ENCODE measurements around the gene PLGRKT. TPM values are rescaled to one million over a fixed set of nuclear protein-coding genes. Genes with fewer than 3 reads are reported as not detected.
"Not testable (repeated sequence)": the region's sequence is repeated elsewhere in the genome, so short reads cannot be mapped to it uniquely, and the experiment has no call there.

The PLGRKT gene
- total and polyA plus RNA-seq, 4 donors, result 22.5 to 32.3 (median 29.7) TPM

DNA sequence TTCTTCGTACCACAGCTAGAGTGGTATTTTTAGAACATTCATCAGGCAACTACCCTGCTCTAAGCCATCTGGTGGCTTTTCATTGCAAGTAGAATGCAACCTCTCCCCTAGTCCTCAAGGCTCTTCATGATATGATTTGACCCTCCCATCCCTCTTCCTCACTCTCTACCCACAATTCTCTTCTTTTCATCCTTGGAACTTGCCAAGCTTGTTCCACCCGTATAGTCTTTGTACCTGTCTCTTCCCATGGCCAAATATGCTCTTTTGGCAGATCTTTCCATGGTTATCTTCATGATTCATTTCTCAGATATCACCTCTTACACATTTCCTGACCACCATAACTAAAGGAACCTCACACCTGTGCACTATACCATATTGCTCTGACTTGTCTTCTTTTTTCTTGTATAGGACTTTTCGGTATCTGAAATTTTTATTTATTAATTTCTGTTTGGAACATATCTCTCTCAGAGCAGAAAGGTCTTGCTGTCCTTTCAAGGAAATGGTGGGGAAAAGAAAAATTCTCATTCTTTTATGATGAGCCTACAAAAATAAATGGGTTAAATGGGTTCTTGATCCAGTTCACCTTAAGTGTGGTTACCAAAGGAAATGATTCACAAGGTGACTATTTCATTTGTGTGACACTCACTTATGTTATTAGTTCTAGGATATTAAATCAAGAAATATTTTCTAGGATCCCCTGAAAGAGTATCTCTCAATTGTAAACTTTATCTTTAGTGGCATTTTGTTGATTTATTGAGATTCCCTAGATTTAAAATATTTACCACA is 8.9 kb upstream of the PLGRKT start:
- no peak for DNase-seq (ENCODE audit: low read depth in 4 of 6, low spot score in 6 of 6)
- H3K27me3 ChIP-seq (ENCODE audit: control insufficient read depth, insufficient read depth, low read length), result no peaks in the 10 kb centered on the region
- no peak overlapping the region for H3K27ac ChIP-seq (ENCODE audit: low read depth, low read length)
- H3K9me3 ChIP-seq (ENCODE audit: control insufficient read depth, insufficient read depth, low read length), result no peaks in the 10 kb centered on the region
- 77% methylated on average over 2 of the region's 3 CpGs for WGBS (ENCODE audit: insufficient coverage)
- no peaks in the 10 kb centered on the region for H3K36me3 ChIP-seq (ENCODE audit: control insufficient read depth, insufficient read depth, low read length)
- no peaks in the 10 kb centered on the region for H3K4me1 ChIP-seq (ENCODE audit: control insufficient read depth, insufficient read depth, low read length)
- no peak overlapping the region for H3K4me3 ChIP-seq (ENCODE audit: low read depth, low read length)

DNA sequence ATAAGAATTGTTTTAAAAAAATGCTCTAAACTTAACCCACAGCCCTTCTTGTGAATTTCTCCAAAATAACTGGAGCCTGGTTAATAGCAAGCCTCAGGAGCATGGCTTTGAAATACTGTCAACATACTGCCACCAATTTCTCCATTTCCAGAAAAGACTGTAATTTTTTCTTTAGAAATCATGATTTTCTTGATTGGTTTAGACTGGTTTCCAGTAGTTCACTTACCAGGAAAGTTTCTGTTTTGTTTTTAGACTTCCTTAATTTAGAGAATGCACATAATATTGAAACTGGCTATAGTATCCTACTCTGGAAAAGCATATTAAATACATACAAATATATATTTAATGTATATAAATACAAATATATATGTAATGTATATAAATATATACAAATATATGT is 8.2 kb upstream of the PLGRKT start:
- no peak for DNase-seq (ENCODE audit: low read depth in 4 of 6, low spot score in 6 of 6)
- Histone ChIP-seq H3K4me1 (ENCODE audit: control insufficient read depth, insufficient read depth, low read length) (no peaks in the 10 kb centered on the region), H3K27ac (ENCODE audit: low read depth, low read length) (no peak overlapping the region), H3K36me3 (ENCODE audit: control insufficient read depth, insufficient read depth, low read length) (no peaks in the 10 kb centered on the region), H3K4me3 (ENCODE audit: low read depth, low read length) (no peak overlapping the region), H3K9me3 (ENCODE audit: control insufficient read depth, insufficient read depth, low read length) (no peaks in the 10 kb centered on the region), H3K27me3 (ENCODE audit: control insufficient read depth, insufficient read depth, low read length) (no peaks in the 10 kb centered on the region)

DNA sequence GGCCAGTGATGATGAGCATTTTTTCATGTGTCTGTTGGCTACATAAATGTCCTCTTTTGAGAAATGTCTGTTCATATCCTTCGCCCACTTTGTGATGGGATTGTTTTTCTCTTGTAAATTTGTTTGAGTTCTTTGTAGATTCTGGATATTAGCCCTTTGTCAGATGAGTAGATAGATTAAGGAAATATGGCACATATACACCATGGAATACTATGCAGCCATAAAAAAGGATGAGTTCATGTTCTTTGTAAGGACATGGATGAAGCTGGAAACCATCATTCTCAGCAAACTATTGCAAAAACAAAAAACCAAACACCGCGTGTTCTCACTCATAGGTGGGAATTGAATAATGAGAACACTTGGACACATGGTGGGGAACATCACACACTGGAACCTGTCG is 7.4 kb upstream of the PLGRKT start:
- DNase-seq (ENCODE audit: low read depth in 4 of 6, low spot score in 6 of 6); H3K4me3 ChIP-seq (ENCODE audit: low read depth, low read length); H3K27ac ChIP-seq (ENCODE audit: low read depth, low read length); H3K36me3 ChIP-seq (ENCODE audit: control insufficient read depth, insufficient read depth, low read length); H3K27me3 ChIP-seq (ENCODE audit: control insufficient read depth, insufficient read depth, low read length); H3K4me1 ChIP-seq (ENCODE audit: control insufficient read depth, insufficient read depth, low read length); H3K9me3 ChIP-seq (ENCODE audit: control insufficient read depth, insufficient read depth, low read length): not testable (repeated sequence)
- no CpG with 5 or more reads among the region's 4 CpGs for WGBS (ENCODE audit: insufficient coverage)

DNA sequence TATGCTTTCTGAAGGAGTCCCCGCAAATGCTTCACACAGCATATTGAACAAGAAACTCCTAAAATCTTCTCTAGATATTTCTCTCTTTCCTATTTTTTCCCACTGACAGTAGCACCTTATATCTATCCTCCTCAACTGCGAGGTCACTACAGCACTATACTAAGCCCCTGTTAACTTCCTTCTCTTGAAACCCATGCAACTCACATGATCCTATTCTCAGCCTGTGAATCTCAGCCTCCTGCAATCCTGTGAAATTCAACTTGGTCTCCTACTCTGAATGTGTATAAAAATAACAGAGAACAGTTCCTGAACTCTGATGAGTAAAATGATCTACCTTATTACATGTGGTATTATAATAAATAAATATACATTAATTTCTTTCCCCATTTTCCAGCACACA is 6.1 kb upstream of the PLGRKT start:
- H3K27me3 ChIP-seq (ENCODE audit: control insufficient read depth, insufficient read depth, low read length), result no peaks in the 10 kb centered on the region
- no peaks in the 10 kb centered on the region for H3K9me3 ChIP-seq (ENCODE audit: control insufficient read depth, insufficient read depth, low read length)
- 83% methylated on average over 1 of the region's 2 CpGs for WGBS (ENCODE audit: insufficient coverage)
- H3K4me1 ChIP-seq (ENCODE audit: control insufficient read depth, insufficient read depth, low read length), result no peaks in the 10 kb centered on the region
- no peaks in the 10 kb centered on the region for H3K36me3 ChIP-seq (ENCODE audit: control insufficient read depth, insufficient read depth, low read length)
- DNase-seq (ENCODE audit: low read depth in 4 of 6, low spot score in 6 of 6), result no peak
- no peak overlapping the region for H3K27ac ChIP-seq (ENCODE audit: low read depth, low read length)
- no peak overlapping the region for H3K4me3 ChIP-seq (ENCODE audit: low read depth, low read length)

DNA sequence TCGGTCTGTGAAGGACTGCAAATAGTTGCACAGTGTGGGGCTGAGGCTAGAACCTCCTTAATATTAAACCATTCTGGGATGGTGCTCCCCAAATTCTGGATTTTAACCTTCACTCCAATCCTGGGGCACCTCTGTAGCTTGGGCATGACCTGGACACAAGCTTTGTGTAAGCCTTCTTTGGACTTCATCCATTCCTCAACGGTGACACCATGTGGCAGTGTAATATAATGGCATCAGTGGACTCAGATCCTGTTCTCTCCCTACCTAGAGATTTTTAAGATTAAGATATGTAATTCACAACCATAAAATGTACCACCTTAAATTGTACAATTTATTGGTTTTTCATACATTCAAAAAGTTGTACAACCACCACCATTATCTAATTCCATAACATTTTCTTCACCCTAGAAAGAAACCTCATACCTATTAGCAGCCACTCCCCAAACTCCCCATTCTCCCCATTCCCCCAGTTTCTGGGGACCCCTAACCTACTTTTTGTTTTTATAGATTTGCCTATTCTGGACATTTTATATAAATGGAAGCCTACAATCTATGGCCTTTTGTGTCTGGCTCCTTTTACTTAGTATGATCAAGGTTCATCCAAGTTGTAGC is 4.8 kb upstream of the PLGRKT start:
- H3K9me3 ChIP-seq (ENCODE audit: control insufficient read depth, insufficient read depth, low read length), result no peaks in the 10 kb centered on the region
- no peak overlapping the region for H3K4me3 ChIP-seq (ENCODE audit: low read depth, low read length)
- no peaks in the 10 kb centered on the region for H3K27me3 ChIP-seq (ENCODE audit: control insufficient read depth, insufficient read depth, low read length)
- WGBS (ENCODE audit: insufficient coverage), result no CpG with 5 or more reads among the region's 2 CpGs
- no peaks in the 10 kb centered on the region for H3K36me3 ChIP-seq (ENCODE audit: control insufficient read depth, insufficient read depth, low read length)
- DNase-seq (ENCODE audit: low read depth in 4 of 6, low spot score in 6 of 6), result peak in 3 of 6 donors; percentile 7 to 66 (median 61)
- H3K4me1 ChIP-seq (ENCODE audit: control insufficient read depth, insufficient read depth, low read length), result peaks cover 3% of the 10 kb centered on the region
- H3K27ac ChIP-seq (ENCODE audit: low read depth, low read length), result no peak overlapping the region

DNA sequence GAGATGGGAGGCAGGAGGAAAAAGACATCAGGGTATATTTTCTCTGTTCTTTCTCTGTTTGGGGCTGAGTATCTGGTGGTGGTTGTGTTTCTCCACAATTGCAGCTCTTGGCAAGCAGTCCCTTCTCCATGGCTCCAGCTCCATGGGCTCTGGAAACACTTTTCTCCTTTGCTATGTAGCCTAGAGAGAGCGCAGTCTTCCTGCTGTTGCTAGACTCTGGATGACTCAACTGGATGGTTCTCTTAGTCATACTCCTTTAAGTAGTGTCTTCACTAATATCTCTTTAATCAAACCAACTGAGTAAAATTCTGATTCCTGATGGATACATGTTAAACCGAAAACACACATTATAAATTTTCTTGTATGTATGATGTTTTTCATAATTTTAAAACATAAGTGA is 3.3 kb upstream of the PLGRKT start:
- H3K27me3 ChIP-seq (ENCODE audit: control insufficient read depth, insufficient read depth, low read length), result no peaks in the 10 kb centered on the region
- DNase-seq (ENCODE audit: low read depth in 4 of 6, low spot score in 6 of 6), result no peak
- H3K9me3 ChIP-seq (ENCODE audit: control insufficient read depth, insufficient read depth, low read length), result no peaks in the 10 kb centered on the region
- no peaks in the 10 kb centered on the region for H3K36me3 ChIP-seq (ENCODE audit: control insufficient read depth, insufficient read depth, low read length)
- 100% methylated on average over 1 of the region's 2 CpGs for WGBS (ENCODE audit: insufficient coverage)
- no peak overlapping the region for H3K4me3 ChIP-seq (ENCODE audit: low read depth, low read length)
- H3K4me1 ChIP-seq (ENCODE audit: control insufficient read depth, insufficient read depth, low read length), result peaks cover 3% of the 10 kb centered on the region
- H3K27ac ChIP-seq (ENCODE audit: low read depth, low read length), result no peak overlapping the region

DNA sequence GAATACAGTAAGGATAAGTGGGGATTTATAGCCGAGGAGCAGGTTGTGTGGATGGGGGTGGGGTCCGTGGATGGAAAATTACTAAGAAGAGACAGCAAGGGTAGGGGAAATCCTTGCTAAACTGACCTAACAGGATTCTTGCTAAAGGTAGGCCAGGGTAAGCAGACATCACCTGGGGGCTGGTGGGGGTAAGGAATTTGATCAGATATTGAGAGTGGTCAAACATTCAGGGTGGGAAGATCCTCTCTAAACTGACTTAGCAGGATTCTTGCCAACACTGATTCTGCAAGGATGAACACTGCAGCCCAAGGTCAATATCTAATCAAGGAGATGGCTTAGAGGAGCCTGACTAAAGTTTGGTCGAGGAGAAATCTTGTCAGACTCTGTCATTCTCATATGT is 2.7 kb upstream of the PLGRKT start:
- Histone ChIP-seq H3K4me1 (ENCODE audit: control insufficient read depth, insufficient read depth, low read length) (peaks cover 3% of the 10 kb centered on the region), H3K27me3 (ENCODE audit: control insufficient read depth, insufficient read depth, low read length) (no peaks in the 10 kb centered on the region), H3K9me3 (ENCODE audit: control insufficient read depth, insufficient read depth, low read length) (no peaks in the 10 kb centered on the region), H3K27ac (ENCODE audit: low read depth, low read length) (no peak overlapping the region), H3K4me3 (ENCODE audit: low read depth, low read length) (no peak overlapping the region), H3K36me3 (ENCODE audit: control insufficient read depth, insufficient read depth, low read length) (no peaks in the 10 kb centered on the region)
- 93% methylated on average over 2 of the region's 3 CpGs for WGBS (ENCODE audit: insufficient coverage)
- no peak for DNase-seq (ENCODE audit: low read depth in 4 of 6, low spot score in 6 of 6)

DNA sequence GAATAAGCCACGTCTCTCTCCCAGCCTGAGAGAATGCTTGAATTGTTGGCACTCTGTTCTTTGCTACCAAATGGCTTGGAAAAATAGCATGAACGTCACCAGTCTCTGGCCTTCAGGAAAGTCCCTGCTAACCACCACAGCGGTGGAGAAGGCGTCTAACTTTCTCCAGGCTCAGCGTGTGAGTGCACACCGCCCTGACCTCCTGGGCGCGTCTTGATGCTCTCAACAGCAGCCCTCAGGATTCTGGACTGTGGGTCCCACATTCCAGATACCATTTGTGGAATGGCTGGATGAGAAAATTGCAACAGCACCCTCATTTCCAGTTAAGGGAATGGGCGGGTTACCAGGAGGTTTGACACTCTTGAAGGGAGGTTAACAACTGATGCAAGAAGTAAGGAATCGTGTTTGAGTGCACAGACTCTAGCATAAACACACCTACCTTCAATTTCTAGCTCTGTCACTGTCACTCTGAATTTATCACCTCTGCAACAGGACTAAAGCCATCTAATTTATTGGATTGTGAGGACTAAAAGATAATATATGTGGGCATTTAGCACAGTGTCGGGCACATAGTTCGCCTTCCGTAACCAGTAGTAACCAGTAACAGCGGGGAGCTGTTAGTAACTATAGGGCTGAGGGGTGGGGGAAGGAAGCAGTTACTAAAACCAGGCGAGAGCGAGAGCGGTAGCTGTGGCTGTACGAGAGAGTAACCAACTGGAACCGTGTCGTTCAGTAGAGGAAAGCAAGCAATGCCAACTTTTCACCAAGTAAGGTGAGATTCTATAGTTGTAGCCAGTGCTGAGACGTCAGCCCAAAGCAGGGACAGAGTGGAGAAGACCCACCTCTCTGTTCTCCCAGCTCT is 807 bp upstream of the PLGRKT start:
- Histone ChIP-seq H3K4me1 (ENCODE audit: control insufficient read depth, insufficient read depth, low read length) (peaks cover 3% of the 10 kb centered on the region), H3K9me3 (ENCODE audit: control insufficient read depth, insufficient read depth, low read length) (no peaks in the 10 kb centered on the region), H3K4me3 (ENCODE audit: low read depth, low read length) (peak overlapping the region; percentile 84), H3K36me3 (ENCODE audit: control insufficient read depth, insufficient read depth, low read length) (peaks cover 13% of the 10 kb centered on the region), H3K27me3 (ENCODE audit: control insufficient read depth, insufficient read depth, low read length) (no peaks in the 10 kb centered on the region), H3K27ac (ENCODE audit: low read depth, low read length) (peak overlapping the region; percentile 92)
- 61% methylated on average over 16 of the region's 21 CpGs for WGBS (ENCODE audit: insufficient coverage)
- no peak for DNase-seq (ENCODE audit: low read depth in 4 of 6, low spot score in 6 of 6)

DNA sequence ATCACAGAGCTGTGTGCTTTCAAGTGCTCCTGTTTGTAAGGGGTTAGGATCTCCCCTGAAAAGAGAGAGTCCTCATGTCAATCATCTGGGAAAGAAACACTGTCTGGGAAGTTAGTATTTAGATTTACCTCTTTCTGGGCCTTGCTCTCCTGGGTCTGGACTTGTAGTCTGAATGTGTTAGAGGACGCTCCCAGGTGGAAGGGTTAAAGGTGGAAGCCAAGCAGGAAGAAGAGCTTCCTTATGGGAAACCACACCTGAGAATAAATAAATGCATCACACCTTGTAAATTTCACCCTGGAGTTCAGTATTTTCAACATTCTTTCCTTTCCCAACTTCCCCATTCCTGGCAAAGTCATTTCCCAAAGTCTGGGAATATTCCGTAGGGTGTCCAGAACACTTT is 1.3 kb downstream of the PLGRKT start:
- peaks cover 27% of the 10 kb centered on the region for H3K36me3 ChIP-seq (ENCODE audit: control insufficient read depth, insufficient read depth, low read length)
- H3K27me3 ChIP-seq (ENCODE audit: control insufficient read depth, insufficient read depth, low read length), result no peaks in the 10 kb centered on the region
- H3K4me1 ChIP-seq (ENCODE audit: control insufficient read depth, insufficient read depth, low read length), result peaks cover 3% of the 10 kb centered on the region
- H3K4me3 ChIP-seq (ENCODE audit: low read depth, low read length), result no peak overlapping the region
- H3K27ac ChIP-seq (ENCODE audit: low read depth, low read length), result no peak overlapping the region
- no peak for DNase-seq (ENCODE audit: low read depth in 4 of 6, low spot score in 6 of 6)
- H3K9me3 ChIP-seq (ENCODE audit: control insufficient read depth, insufficient read depth, low read length), result no peaks in the 10 kb centered on the region
- WGBS (ENCODE audit: insufficient coverage), result no CpG with 5 or more reads among the region's 2 CpGs
